SK-N-SH treated with all-trans-retinoic acid at 6 μM for 48 hours (cell line): ENCODE measurements around the gene PPP1R27.

Experiments used
- BACH2 ChIP-seq: fragments of 250-450 bp; sonication (Bioruptor Pico); IDR thresholded peaks from 2 replicates; pipeline ENCODE4 v1.9.0; 2021; ENCODE audit warnings: mild to moderate bottlenecking, borderline replicate concordance
- CSDC2 ChIP-seq: fragments of 250-450 bp; sonication (Bioruptor Pico); IDR thresholded peaks from 2 replicates; pipeline ENCODE4 v1.5.0; 2020; ENCODE audit warnings: mild to moderate bottlenecking, moderate library complexity
- RARB ChIP-seq: fragments of 250-450 bp; sonication (Bioruptor Pico); IDR thresholded peaks from 2 replicates; pipeline ENCODE4 v1.8.0; 2021; ENCODE audit warnings: mild to moderate bottlenecking, moderate library complexity
- TOX ChIP-seq: fragments of 250-450 bp; sonication (Bioruptor Pico); IDR thresholded peaks from 2 replicates; pipeline ENCODE4 v1.8.0; 2021; ENCODE audit warnings: mild to moderate bottlenecking, moderate library complexity, borderline replicate concordance

- no peak for TF ChIP-seq CSDC2 (CRISPR knock-in tag)
- no peak for TF ChIP-seq RARB (CRISPR knock-in tag)
- TF ChIP-seq TOX (CRISPR knock-in tag), result no peak
- no peak for TF ChIP-seq BACH2 (CRISPR knock-in tag)
Measured at GRCh38 chr17:81844887-81845286, 10.0 kb upstream of the PPP1R27 start.
